GM12875 (cell line): ENCODE measurements around the gene CCDC88C.

Experiments
- H3K4me3 ChIP-seq: one replicate; pipeline ENCODE4 v1.5.1; 2011; ENCODE audit warnings: low read depth, low read length, control low read depth
- TF ChIP-seq, protein P1 (sequence below): IDR thresholded peaks from 2 replicates; pipeline ENCODE4 v1.5.1; 2011; ENCODE audit warnings: low read depth, mild to moderate bottlenecking, control low read depth, inconsistent platforms, low read length, moderate library complexity, borderline replicate concordance; ENCODE audit not compliant: insufficient read depth

Gene CCDC88C, protein sequence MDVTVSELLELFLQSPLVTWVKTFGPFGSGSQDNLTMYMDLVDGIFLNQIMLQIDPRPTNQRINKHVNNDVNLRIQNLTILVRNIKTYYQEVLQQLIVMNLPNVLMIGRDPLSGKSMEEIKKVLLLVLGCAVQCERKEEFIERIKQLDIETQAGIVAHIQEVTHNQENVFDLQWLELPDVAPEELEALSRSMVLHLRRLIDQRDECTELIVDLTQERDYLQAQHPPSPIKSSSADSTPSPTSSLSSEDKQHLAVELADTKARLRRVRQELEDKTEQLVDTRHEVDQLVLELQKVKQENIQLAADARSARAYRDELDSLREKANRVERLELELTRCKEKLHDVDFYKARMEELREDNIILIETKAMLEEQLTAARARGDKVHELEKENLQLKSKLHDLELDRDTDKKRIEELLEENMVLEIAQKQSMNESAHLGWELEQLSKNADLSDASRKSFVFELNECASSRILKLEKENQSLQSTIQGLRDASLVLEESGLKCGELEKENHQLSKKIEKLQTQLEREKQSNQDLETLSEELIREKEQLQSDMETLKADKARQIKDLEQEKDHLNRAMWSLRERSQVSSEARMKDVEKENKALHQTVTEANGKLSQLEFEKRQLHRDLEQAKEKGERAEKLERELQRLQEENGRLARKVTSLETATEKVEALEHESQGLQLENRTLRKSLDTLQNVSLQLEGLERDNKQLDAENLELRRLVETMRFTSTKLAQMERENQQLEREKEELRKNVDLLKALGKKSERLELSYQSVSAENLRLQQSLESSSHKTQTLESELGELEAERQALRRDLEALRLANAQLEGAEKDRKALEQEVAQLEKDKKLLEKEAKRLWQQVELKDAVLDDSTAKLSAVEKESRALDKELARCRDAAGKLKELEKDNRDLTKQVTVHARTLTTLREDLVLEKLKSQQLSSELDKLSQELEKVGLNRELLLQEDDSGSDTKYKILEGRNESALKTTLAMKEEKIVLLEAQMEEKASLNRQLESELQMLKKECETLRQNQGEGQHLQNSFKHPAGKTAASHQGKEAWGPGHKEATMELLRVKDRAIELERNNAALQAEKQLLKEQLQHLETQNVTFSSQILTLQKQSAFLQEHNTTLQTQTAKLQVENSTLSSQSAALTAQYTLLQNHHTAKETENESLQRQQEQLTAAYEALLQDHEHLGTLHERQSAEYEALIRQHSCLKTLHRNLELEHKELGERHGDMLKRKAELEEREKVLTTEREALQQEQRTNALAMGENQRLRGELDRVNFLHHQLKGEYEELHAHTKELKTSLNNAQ (N-terminal part only)

GRCh38 chr14:91417120-91417982 lies at the start of gene CCDC88C:
Gene CCDC88C, minus strand, starts transcription at chr14:91417820. Its CDS starts 130 bp downstream, at chr14:91417690.
- TF ChIP-seq, protein P1, sequence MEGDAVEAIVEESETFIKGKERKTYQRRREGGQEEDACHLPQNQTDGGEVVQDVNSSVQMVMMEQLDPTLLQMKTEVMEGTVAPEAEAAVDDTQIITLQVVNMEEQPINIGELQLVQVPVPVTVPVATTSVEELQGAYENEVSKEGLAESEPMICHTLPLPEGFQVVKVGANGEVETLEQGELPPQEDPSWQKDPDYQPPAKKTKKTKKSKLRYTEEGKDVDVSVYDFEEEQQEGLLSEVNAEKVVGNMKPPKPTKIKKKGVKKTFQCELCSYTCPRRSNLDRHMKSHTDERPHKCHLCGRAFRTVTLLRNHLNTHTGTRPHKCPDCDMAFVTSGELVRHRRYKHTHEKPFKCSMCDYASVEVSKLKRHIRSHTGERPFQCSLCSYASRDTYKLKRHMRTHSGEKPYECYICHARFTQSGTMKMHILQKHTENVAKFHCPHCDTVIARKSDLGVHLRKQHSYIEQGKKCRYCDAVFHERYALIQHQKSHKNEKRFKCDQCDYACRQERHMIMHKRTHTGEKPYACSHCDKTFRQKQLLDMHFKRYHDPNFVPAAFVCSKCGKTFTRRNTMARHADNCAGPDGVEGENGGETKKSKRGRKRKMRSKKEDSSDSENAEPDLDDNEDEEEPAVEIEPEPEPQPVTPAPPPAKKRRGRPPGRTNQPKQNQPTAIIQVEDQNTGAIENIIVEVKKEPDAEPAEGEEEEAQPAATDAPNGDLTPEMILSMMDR, result no peak
- H3K4me3 ChIP-seq, result peak within 1 kb of the TSS; percentile 93

DNA sequence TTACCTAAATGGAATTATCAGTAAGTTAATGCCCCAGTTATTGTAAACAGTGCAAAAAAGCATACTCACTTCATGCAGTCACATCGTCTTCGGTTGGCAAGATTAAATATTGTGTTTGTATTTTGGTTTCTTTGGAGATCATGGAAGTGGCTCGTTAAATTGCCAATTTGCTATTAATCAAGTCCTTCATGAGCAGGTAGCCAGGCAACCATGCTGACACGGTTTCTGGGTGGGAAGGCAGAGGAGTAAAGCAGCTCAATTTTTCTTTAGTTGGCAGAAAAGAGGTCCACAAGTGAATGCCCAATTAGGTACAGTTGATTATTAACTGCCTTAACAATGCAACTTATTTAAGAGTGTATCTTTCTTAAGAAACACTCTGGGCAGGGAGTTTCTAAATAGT lies 48.6 kb upstream of the CCDC88C start:
- TF ChIP-seq, protein P1, result no peak
- no peak overlapping the region for H3K4me3 ChIP-seq

- no peak overlapping the region for H3K4me3 ChIP-seq
- TF ChIP-seq, protein P1, result no peak
These were observed 47.1 kb upstream of the CCDC88C start for GRCh38 chr14:91464615-91465205.

DNA sequence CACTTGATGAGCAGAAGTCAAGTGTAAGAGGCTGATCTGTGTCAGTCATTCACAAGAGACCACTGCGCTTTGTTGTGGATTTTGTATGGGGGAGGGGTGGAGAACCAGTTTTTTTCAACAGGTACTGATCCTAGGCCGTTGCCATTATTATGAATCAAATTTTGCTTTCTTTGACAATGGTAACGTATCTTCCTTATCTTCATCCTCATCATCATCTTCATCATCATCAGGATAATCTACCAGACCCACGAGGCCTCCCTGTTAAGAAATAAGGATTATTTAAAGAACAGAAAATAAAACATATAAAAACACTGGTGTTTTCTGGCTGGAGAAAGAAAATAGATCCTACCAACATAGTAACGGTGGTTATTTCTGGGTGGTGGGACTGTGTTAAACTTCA lies 41.0 kb upstream of the CCDC88C start:
- TF ChIP-seq, protein P1, result no peak
- H3K4me3 ChIP-seq, result no peak overlapping the region

- TF ChIP-seq, protein P1, result no peak
- no peak overlapping the region for H3K4me3 ChIP-seq
These were observed 38.7 kb upstream of the CCDC88C start for GRCh38 chr14:91456283-91456682.

- TF ChIP-seq, protein P1, result no peak
- H3K4me3 ChIP-seq, result no peak overlapping the region
These were observed 37.0 kb upstream of the CCDC88C start for GRCh38 chr14:91454580-91454979.
